Sigmoid colon (tissue), 7 donors: Measurements from ENCODE around the gene SESTD1. TPM values are rescaled to one million over a fixed set of nuclear protein-coding genes. Genes with fewer than 3 reads are reported as not detected.

Experiments used
- DNase-seq: peaks from one replicate; pipeline ENCODE4 v3.0.0-alpha.2; 2019
- H3K27ac ChIP-seq, 4 donors: fragments of 200-600 bp; sonication (generic); one replicate each; pipeline ENCODE4 v1.5.1; 2016 to 2019; ENCODE audit warnings: mild to moderate bottlenecking in 1 of 4
- H3K27me3 ChIP-seq, 3 donors: fragments of 200-600 bp; sonication (generic); one replicate each; pipeline ENCODE4 v1.5.1; 2019; ENCODE audit warnings: mild to moderate bottlenecking in 1 of 3
- H3K36me3 ChIP-seq, 4 donors: fragments of 200-600 bp; sonication (generic); one replicate each; pipeline ENCODE4 v1.5.1; 2016 to 2019
- H3K4me1 ChIP-seq, 4 donors: fragments of 200-600 bp; sonication (generic); one replicate each; pipeline ENCODE4 v1.5.1; 2017 to 2019
- H3K4me3 ChIP-seq, 4 donors: fragments of 200-600 bp; sonication (generic); one replicate each; pipeline ENCODE4 v1.5.1; 2017 to 2019; ENCODE audit warnings: mild to moderate bottlenecking in 2 of 4, moderate library complexity in 1 of 4
- H3K9me3 ChIP-seq, 4 donors: fragments of 200-600 bp in 3 of 4; sonication (generic) in 3 of 4; one replicate each; pipeline versions ENCODE4 v1.5.1 to v1.6.1; 2013 to 2019
- CTCF ChIP-seq, 4 experiments: fragments of 450-650 bp in 3 of 4; fragments of 200-600 bp in 1 of 4; IDR thresholded peaks; one replicate each; pipeline ENCODE4 v1.5.1; 2016 to 2019; ENCODE audit warnings: antibody characterized with exemption in 4 of 4, mild to moderate bottlenecking in 3 of 4, moderate library complexity in 2 of 4
- EP300 ChIP-seq, 4 donors: sonication (generic); formaldehyde crosslinking; IDR thresholded peaks; one replicate each; pipeline ENCODE4 v1.6.1; 2017; ENCODE audit warnings: antibody characterized with exemption in 4 of 4
- POLR2A ChIP-seq, 2 donors: fragments of 450-650 bp; IDR thresholded peaks; one replicate each; pipeline ENCODE4 v1.6.1; 2016; ENCODE audit warnings: antibody characterized with exemption in 2 of 2, mild to moderate bottlenecking in 2 of 2, moderate library complexity in 2 of 2
- POLR2AphosphoS5 ChIP-seq, 4 donors: sonication (generic); formaldehyde crosslinking; IDR thresholded peaks; one replicate each; pipeline ENCODE4 v1.6.1; 2017; ENCODE audit warnings: antibody characterized with exemption in 4 of 4
- WGBS, 2 donors: extraction: QIAGEN DNeasy Blood & Tissue Kit; methylation state at CpG; one replicate each; pipeline ENCODE4 v1.1.7; 2013; 5-methylcytosine and 5-hydroxymethylcytosine counted together
- intact Hi-C: fragments of 100-400 bp; cut with DNase I; formaldehyde crosslinking; loops from one replicate; pipeline ENCODE4 v1.15.1; 2023
- polyA plus RNA-seq, 3 donors: library from polyadenylated mRNA; stranded (reverse); fragments of 200-250 nt; gene quantifications; one replicate each; pipeline ENCODE4 v1.2.3, GENCODE V29; 2013
- total RNA-seq, 4 donors: library from RNA; depleted of rRNA; stranded (reverse); fragments of >200 nt; gene quantifications; one replicate each; pipeline ENCODE4 v1.1.0, GENCODE V29; 2016
- donor health status: healthy with polysubstance abuse.
- donor health status: Bipolar disorder and iron deficiency.
- donor health status: healthy.

The SESTD1 gene
- total and polyA plus RNA-seq, 7 donors: 9.5 to 52.3 (median 31.0) TPM

- Histone ChIP-seq H3K36me3 (no peaks in the 10 kb centered on the region), H3K9me3 (no peaks in the 10 kb centered on the region), H3K27ac (no peak overlapping the region), H3K4me1 (peaks cover 0 to 37% (median 34%) of the 10 kb centered on the region in 4 donors), H3K4me3 (no peak overlapping the region), H3K27me3 (no peaks in the 10 kb centered on the region)
- intact Hi-C loops: no loop called here
- DNase-seq: no peak
- 87 to 96% methylated on average over 1 of the region's 1 CpG for WGBS, 2 donors
- TF ChIP-seq POLR2A (IDR thresholded peaks at IDR 0.05): no peak
- no peak for TF ChIP-seq POLR2AphosphoS5 (IDR thresholded peaks at IDR 0.05)
These were observed 26.6 kb downstream of the SESTD1 start for GRCh38 chr2:179238027-179238426.

GRCh38 chr2:179237209-179237946, 27.3 kb downstream of the SESTD1 start:
- Histone ChIP-seq H3K27me3 (no peaks in the 10 kb centered on the region), H3K4me3 (no peak overlapping the region), H3K4me1 (peaks cover 0 to 37% (median 35%) of the 10 kb centered on the region in 4 donors), H3K9me3 (no peaks in the 10 kb centered on the region), H3K36me3 (no peaks in the 10 kb centered on the region), H3K27ac (no peak overlapping the region)
- TF ChIP-seq POLR2A (IDR thresholded peaks at IDR 0.05) (no peak), CTCF (IDR thresholded peaks at IDR 0.05) (no peak), POLR2AphosphoS5 (IDR thresholded peaks at IDR 0.05) (no peak), EP300 (IDR thresholded peaks at IDR 0.05) (no peak)
- DNase-seq: no peak
- WGBS, 2 donors: 81 to 88% methylated on average over 3 of the region's 3 CpGs
- intact Hi-C loops: no loop called here

DNA sequence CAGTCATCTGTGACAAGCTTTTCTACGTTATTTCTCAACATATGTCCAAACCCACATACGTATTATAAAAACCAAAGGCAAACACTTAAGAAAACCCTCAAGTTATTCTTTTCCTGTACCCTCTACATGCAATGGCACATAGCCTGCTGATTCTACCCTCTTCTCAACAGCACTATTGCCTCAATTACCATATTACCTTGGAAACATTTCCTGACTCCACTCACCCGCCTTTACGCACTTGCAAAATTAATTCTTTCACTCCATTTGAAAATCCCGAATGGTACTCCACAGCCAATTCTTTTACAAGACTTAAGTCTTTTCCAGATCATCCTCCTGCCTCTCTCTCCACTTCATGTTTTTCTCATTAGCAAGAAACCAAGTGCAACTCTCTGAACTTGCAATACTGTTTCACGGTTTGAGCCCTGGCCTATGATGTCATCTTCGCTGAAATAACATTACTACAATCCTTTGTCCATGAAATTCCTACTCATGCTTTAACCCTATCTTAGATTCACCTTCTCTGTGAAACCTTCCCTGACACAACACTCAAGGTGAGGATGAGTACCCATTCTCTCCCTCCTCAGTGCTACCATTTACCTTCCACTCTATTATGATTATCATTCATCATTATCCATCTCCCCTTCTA, 29.0 kb downstream of the SESTD1 start:
- intact Hi-C loops: no loop called here
- Histone ChIP-seq H3K4me3 (no peak overlapping the region), H3K4me1 (peaks cover 0 to 48% (median 37%) of the 10 kb centered on the region in 4 donors), H3K27me3 (no peaks in the 10 kb centered on the region), H3K36me3 (no peaks in the 10 kb centered on the region), H3K9me3 (no peaks in the 10 kb centered on the region), H3K27ac (no peak overlapping the region)
- TF ChIP-seq CTCF (IDR thresholded peaks at IDR 0.05) (no peak), POLR2A (IDR thresholded peaks at IDR 0.05) (no peak), POLR2AphosphoS5 (IDR thresholded peaks at IDR 0.05) (no peak)
- WGBS, 2 donors: 89 to 93% methylated on average over 7 of the region's 7 CpGs
- DNase-seq: no peak

DNA sequence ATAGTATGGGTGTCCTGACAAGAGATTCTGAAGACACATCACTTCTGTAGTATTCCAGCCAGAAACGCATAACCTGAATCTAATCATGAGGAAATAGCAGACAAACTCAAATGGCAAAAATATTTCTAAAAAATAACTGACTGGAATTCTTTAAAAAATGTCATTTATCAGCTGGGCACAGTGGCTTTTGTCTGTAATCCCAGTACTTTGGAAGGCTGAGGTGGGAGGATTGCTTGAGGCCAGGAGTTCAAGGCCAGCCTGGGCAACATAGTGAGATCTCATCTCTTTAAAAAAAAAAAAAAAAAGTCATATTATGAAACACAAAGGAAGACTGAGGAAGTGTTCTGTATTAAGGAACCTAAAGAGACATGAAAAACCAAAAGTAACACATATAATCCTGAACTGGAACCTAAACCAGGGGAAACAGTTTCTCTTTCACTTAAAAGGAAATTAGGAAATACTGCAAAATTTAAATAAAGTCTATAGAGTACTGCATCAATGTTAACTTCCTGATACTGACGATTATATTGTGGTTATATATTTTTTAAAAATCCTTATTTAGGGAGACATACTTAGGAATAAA, 29.9 kb downstream of the SESTD1 start:
- H3K4me1 ChIP-seq: peaks cover 0 to 46% (median 30%) of the 10 kb centered on the region in 4 donors
- DNase-seq: no peak
- no peaks in the 10 kb centered on the region for H3K9me3 ChIP-seq
- intact Hi-C loops: no loop called here
- 68 to 89% methylated on average over 2 of the region's 2 CpGs for WGBS, 2 donors
- H3K4me3 ChIP-seq: no peak overlapping the region
- no peaks in the 10 kb centered on the region for H3K27me3 ChIP-seq
- H3K36me3 ChIP-seq: no peaks in the 10 kb centered on the region
- TF ChIP-seq CTCF (IDR thresholded peaks at IDR 0.05) (no peak), POLR2AphosphoS5 (IDR thresholded peaks at IDR 0.05) (no peak), POLR2A (IDR thresholded peaks at IDR 0.05) (no peak), EP300 (IDR thresholded peaks at IDR 0.05) (no peak)
- no peak overlapping the region for H3K27ac ChIP-seq
